NCI-H2081 treated with DMSO at 0.1 percent for 48 hours (cell line): ENCODE results near the gene APOBEC3C.
"Not testable (repeated sequence)": the region's sequence is repeated elsewhere in the genome, so short reads cannot be mapped to it uniquely, and the experiment has no call there.

Source experiments
- DNase-seq: peaks from one replicate; lab custom pipeline; 2025; lab: John Stamatoyannopoulos, UW

APOBEC3C gene

DNA sequence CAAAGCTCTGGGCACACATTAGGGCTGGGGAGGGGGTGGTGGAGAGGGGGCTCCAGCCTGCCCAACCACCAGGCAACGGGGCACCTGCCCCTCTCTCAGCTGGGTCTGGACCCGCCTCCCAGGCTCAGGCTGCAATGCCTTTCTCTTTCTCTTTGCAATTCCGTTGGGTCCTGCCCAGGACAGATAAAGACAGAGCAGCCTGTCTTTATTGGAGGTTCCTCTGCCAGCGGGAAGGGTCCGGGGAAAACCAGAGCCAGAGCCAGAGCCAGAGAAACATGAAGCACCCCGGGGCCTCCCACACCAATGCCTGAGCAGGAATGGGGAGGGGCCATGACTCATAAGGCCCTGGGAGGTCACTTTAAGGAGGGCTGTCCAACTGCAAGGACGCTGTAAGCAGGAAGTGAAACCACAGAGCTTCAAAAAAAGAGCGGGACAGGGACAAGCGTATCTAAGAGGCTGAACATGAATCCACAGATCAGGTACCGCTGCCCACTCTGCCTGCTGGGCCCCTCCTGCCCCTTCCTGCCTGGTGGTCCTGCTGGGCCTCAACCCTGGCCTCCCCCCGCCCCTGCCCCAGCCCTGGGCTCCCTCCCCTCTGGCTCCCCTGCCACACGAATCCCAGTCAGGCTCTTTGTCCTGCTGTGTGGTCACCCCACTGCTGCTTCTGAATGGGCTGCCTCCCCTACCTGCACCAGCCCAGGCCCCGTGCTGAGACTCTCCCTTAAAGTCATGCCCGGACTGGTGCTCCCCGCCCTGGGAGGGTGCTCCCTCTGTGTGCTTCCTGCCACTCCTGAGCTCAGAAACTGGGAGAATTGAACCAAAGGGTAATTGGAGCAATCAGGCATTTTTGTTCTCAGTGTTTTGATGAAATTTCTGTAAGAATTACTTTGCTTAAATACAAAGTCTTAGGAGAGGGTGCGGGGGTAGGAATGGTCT, 31.8 kb upstream of the APOBEC3C start, which contains the start of gene APOBEC3B:
APOBEC3B (plus strand) TSS at position 356 of the 936 bp plus-strand sequence; CDS start at position 463, 107 bp downstream.
- DNase-seq = no peak

GRCh38 chr22:38984224-38984623, 29.8 kb upstream of the APOBEC3C start:
- no peak for DNase-seq

- DNase-seq = not testable (repeated sequence)
Observed at GRCh38 chr22:38984784-38985757, 29.0 kb upstream of the APOBEC3C start.

DNA sequence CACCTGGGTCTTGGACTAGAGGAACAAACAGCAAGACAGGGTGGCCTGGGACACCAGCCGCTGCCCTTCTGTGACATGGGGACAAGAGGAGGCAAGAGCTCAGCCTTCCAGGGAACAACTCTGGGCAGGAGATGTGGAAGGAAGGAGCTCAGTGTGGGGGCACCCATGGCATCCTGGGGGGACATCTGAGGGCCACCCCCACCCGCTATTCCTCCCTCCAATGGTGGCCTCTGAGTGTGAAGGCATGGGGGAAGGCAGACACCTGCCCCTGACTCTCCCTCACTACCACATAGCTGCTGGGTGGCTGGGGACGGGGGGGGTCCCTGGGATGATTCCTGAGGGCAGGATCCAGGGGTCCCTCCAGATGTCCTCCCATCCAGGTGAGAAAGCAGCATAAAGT, 27.4 kb upstream of the APOBEC3C start:
- no peak for DNase-seq

- no peak for DNase-seq
Observed at GRCh38 chr22:38987171-38987895, 26.7 kb upstream of the APOBEC3C start.

- no peak for DNase-seq
Observed at GRCh38 chr22:38989466-38989865, 24.6 kb upstream of the APOBEC3C start.

GRCh38 chr22:38992871-38993371, 21.1 kb upstream of the APOBEC3C start:
- DNase-seq = not testable (repeated sequence)

GRCh38 chr22:38996105-38996504, 18.0 kb upstream of the APOBEC3C start:
- no peak for DNase-seq

DNA sequence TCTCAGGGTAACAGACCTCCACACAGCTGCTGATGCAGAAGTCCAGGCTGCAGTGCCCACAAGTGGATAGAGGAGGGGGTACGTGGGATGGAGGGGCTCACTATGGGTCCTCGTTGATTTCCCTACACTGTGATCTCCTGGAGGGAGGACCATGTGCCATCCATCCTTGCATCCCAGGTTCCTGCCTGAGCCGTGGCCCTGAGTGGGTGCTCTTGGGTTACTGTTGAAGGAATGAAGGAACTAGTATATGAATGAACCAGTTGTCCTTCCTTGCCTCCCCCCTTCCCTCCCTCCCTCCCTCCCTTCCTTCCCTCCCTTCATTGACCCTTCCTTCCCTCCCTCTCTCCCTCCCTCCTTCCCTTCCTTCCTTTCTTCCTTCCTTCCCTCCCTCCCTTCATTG, 16.5 kb upstream of the APOBEC3C start:
- no peak for DNase-seq

- no peak for DNase-seq
Observed at GRCh38 chr22:39003165-39003638, 10.9 kb upstream of the APOBEC3C start.

DNA sequence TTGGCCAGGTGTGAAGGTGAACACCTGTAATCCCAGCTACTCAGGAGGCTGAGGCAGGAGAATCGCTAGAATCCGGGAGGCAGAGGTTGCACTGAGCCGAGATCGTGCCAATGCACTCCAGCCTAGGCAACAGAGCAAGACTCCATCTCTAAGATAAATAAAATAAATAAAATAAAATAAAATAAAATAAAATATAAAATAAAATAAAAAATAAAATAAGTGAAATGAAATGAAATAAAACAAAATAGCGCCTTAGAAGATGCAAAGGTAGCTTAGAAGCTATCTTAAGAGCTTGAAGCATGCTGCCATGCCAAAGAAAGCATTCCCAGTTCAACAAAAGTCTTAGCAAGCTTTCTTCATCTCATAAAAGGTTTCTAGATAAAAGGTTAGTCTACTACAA, 6.9 kb upstream of the APOBEC3C start:
- DNase-seq = no peak

DNA sequence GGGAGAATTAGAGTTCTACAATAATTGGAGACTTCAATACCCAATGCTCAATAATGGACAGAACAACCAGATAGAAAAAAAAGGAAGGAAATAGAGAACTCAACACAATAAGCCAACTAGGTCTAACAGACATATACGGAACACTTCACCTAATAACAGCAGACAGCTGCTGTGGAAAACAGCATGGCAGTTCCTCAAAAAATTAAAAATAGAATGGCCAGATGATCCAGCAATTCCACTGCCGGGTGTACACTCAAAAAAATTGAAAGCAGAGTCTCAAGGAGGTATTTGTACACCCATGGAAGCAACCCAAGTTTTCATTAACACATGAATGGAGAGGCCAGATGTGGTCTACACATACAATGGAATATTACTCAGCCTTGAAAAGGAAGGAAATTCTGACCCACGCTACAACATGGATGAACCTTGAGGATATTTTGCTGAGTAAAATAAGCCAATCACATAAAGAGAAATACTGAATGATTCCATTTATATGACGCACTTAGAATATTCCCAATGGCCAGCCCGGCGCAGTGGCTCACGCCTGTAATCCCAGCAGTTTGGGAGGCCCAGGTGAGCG, 5.7 kb upstream of the APOBEC3C start:
- not testable (repeated sequence) for DNase-seq

- DNase-seq = no peak
Observed at GRCh38 chr22:39010946-39011345, 3.1 kb upstream of the APOBEC3C start.

DNA sequence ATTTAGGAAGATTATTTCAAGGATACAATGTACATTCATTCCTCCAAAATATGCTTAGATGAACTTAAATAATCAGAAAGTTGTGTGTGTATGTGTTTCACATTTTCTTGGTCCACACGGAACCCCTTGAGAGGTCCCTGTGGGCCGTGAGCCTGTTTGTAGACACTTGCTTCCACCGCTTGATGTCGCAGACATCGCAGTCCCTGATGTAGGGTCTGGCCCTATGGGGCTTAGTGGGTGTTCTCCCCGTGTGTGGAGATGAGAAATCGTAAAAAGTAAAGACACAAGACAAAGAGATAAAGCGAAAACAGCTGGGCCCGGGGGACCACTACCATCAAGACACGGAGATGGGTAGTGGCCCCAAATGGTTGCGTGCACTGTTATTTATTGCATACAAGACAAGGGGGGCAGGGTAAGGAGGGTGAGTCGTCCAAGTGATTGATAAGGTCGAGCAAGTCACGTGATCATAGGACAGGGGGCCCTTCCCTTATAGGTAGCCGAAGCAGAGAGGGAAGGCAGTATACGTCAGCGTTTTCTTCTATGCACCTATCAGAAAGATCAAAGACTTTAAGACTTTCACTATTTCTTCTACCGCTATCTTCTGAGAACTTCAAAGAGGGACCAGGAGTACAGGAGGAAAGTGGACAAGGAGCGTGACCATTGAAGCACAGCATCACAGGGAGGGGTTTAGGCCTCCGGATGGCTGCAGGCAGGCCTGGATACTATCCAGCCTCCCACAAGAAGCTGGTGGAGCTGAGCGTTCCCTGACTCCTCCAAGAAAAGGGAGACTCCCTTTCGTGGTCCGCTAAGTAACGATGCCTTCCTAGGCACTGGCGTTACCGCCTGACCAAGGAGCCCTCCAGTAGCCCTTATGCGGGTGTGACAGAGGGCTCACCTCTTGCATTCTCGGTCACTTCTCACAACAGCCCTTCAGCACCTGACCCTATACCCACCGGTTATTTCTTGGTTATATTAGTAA, 1.2 kb upstream of the APOBEC3C start:
- no peak for DNase-seq

- not testable (repeated sequence) for DNase-seq
Observed at GRCh38 chr22:39013561-39013941, 506 bp upstream of the APOBEC3C start.

DNA sequence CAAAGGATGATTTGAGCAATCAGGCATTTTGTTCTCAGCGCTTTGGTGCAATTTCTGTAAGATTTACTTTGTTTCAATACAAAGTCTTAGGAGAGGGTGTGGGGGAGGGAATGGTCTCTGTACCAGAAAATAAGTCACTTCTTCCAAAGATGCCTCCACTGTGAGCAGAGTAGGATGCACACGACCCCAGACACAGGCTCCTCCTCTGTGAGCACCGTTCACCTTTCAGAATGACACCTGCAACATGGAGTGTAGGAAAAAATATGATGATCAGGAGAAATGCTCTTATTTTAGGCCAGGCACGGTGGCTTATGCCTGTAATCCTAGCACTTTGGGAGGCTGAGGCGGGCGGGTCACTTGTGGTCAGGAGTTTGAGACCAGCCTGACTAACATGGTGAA, 665 bp downstream of the APOBEC3C start:
- not testable (repeated sequence) for DNase-seq

DNA sequence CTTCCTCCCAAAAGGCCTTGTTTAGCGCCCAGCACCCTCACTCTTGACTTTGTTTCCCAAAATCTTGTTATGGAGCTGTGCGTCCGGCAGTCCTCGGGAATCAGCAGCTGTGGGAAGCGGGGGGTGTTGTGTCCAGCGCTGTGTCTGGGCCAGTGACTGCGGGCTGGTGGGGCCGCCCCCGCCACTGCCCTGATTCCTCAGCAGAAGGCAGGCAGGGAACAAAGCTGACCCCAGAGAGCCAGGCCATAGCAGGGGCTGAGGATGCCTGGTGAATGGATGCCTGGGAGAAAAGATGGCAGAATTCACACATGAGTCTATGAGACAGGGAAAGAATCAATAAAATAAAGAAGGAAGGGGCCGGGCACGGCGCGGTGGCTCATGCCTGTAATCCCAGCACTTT, 2.5 kb downstream of the APOBEC3C start:
- no peak for DNase-seq

- no peak for DNase-seq
Observed at GRCh38 chr22:39017596-39018365, 3.7 kb downstream of the APOBEC3C start.

GRCh38 chr22:39020021-39020651, 6.1 kb downstream of the APOBEC3C start:
- DNase-seq = not testable (repeated sequence)
